ENCODE results near the gene CYP20A1.
"Not testable (repeated sequence)": the region's sequence is repeated elsewhere in the genome, so short reads cannot be mapped to it uniquely, and the experiment has no call there.

GRCh38 chr2:203342374-203342773, 103.6 kb downstream of the CYP20A1 start:
- not testable (repeated sequence) for TF ChIP-seq POLR2AphosphoS5 (IDR thresholded peaks at IDR 0.05; ENCODE audit: low read depth, low read length); TCF7L2 (IDR thresholded peaks at IDR 0.05; ENCODE audit: low read depth, low read length); CTCF (IDR thresholded peaks at IDR 0.05)
